HG03066 (cell line): ENCODE data around the gene ART4.

Source experiments
- ATAC-seq: cut with Tn5 transposase; IDR thresholded peaks from one replicate; pipeline ENCODE4 v1.9.1; 2021; ENCODE audit warnings: low read depth; ENCODE audit not compliant: unreplicated experiment

Gene ART4

DNA sequence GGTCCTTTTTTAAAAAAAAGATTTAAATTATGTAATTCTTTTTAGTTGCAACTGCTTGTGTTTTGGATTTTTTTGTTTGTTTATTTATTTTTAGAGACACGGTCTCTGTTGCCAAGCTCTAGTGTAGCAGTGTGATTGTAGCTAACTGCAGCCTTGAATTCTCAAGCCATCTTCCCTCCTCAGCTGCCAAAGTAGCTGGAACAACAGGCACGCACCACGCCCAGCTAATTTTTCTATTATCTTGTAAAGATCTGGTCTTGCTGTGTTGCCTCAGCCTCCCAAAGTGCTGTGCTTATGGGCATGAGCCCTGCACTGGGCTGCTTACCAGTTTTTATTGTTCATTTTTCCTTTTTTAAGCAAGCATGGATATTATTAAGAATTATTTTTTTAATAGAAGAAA lies 10.6 kb upstream of the ART4 start:
- ATAC-seq, result no peak

DNA sequence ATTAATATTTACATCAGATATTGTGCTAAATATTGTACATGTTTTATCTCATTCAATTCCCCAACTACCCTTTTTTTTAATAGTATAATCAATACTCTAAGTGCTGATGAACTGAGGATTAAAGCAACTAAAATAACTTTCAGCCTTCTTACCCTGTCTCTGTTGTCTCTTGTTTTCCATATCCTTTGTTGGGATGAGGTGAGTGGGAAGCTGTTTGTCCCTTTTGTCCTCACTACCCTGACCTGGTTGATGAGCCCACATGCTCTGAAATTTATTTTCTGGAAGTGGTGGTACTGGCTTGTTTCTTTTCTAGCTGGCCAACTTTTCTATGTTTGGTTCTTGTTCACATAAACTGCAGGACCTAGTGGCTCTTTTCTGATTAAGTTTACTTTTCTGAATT lies 9.6 kb upstream of the ART4 start:
- no peak for ATAC-seq

DNA sequence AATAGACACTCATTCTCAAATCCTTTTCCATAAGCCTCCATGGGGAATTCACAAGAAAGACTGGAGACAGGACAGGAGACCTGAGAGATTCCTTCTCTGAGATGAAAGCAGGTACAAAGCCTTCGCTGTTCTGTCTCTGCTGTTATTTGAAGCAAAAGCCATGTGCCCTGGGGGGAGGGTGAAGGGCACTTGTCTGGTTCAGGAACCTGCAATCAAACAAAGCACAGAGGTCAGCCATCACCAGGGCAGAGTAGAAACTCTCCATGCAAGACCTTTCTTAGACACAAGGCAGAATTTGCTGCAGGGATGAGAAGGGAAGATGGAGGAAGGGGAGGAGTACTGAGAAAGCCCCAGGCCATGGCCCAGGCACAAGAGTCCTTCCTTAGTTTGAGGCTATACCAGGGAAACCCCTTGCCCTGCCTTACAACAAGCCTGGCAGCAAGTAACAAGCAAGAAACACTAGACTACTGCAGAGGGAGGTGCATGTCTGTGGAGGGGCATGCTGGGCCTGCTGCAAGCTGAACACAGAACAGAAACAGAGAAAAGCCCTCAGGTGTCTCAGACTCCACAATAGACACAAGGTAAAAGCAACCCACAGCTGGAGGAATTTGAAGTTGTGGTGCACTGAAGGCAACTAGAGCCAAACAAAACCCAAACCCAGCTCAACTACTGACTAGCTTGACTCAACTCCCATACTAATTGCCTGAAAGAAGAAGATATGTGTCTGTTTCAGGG lies 7.8 kb upstream of the ART4 start:
- ATAC-seq, result peak; percentile 82

DNA sequence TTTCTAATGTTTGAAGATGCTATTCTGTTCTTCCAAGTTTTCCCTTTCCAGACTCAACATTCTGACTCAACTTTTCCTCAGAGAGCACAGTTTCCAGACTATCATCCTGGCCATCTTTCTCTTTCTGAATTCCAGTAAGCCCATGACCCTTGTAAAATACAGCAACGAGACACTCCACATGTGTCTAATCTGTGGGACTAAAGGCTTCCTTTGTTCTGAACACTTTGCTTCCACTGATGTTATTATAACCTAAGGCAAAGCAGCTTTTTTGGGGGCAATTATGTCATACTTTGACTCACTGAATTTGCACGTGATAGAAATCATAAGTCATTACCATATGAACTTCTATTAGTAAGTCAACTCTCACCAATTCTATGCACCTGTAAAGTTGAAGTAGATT lies 6.3 kb upstream of the ART4 start:
- no peak for ATAC-seq

DNA sequence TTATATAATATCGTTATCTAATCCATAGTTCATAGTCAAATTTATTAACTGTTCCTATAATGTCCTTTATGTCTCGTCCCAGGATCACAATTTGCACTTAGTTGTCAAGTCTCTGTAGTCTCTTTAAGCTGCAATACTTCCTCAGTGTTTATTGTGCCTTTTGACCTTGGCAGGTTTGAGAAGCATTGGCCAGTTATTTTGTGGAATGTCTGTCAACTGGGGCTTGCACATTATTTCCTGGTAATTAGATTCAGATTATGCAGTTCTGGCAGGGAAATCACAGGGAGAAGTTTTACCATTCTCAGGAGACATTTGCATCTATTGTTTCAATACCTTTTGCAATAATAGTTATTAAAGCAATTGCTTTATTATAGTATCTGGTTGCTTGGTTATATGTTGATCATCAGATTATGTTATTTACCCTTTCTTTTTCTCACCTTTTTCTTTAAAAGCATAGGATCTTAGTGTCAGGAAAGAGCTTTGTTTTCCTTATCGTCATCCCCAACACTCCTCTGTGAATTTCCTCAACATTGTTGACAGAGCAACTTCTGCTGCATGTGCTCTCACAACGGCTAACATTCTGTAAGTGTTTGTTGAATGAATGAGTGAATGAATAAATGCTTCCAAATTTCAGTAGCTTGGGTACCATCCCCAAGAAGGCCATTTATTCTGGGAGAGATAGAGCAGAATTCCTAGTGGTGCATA lies 3.7 kb upstream of the ART4 start:
- ATAC-seq, result no peak

DNA sequence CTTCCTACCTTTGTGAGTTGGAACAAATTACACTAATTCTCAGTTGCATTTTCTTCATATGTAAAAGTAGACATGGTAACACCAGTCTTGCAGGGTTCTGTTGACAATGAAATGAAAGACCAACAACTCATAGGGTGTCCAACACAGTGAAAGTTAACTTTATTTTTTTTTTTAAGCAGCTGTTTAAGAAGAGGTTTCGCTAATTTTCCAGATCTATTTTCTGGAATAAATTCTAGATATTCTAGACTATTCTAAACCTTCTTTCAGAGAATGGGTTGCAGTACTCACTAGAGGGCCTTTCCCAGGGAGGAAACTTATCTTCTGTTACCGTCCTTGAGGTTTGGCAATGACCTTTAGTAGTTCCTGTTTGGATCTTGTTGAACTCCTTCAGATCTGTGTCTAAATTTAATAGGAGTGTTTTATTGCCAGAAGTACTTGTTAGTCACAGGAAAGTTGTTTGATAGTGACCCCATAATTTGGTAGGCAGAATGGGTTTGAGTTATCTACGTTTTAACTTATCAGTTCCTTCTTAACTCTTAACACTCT lies 2.8 kb upstream of the ART4 start:
- no peak for ATAC-seq

DNA sequence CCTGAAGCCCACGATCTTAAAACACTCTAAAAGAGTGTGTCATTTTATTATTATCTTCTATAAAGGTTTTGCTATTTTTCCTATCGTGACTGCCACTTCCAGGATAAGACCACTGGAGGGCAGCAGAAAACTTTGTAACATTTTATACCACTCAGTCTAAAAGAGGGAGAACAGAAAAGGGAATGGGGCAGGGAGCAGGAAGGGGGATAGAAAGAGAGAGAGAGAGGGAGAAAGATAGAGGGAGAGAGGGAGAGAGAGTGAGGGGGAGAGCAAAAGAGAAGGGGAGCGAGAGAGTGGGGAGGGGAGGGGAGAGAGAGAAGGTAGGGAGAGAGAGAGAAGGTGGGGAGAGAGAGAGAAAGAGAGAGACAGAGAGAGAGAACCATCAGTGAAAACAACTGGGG lies 2.0 kb upstream of the ART4 start:
- ATAC-seq, result peak; percentile 72

DNA sequence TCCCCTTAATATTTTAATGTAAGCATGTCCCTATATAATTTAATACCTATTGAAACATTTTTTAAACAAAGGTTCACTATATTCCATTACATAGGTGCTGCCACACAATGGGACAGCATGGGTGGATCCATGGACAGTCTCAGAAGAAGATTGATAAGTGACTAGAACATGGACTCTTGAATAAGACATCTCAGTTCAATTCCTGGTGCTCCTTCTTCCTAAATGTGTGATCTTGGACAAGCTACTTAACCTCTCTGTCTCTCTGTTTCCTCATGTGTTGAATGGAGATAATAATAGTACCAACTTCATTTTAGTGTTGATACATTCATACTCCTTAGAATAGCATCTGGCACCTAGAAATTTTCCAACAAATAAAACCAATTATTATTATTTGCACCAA lies 1.1 kb upstream of the ART4 start:
- no peak for ATAC-seq

DNA sequence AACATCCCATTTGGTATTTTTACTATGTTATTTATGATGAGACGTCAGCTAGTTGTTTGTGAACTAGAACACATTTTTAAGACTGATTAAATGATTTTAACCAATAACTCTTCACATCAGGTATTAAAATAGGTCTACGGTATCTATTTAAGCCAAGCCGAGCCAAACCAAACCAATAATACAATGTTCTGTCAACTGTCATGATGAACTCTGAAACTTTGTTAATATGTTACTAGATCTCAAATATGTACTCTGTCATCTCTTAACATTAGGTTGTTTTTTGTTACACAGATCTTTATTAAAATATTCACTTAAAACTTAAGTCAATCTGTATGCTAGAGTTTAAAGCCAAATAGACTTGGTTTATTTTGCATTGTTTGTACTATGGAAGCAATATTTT lies 1.0 kb downstream of the ART4 start:
- no peak for ATAC-seq

DNA sequence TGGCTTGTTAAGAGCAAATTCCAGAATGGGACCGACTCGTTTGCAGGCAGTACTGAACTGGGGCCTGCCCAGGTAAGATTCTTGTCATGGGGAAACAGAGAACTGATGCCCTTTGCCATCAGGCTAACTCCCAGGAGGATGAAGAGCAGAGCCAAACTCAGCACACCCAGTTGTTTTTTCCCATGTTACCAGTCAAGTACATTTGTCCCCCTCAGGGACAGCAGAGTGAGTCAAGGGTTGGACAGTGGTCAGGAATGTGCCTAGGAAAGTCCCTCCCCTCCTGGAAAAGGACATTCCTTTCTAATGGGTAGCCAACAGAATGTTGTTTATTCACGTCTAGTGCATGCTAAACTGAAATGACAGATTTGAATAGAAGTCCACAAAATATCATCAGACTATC lies 1.6 kb downstream of the ART4 start:
- no peak for ATAC-seq

DNA sequence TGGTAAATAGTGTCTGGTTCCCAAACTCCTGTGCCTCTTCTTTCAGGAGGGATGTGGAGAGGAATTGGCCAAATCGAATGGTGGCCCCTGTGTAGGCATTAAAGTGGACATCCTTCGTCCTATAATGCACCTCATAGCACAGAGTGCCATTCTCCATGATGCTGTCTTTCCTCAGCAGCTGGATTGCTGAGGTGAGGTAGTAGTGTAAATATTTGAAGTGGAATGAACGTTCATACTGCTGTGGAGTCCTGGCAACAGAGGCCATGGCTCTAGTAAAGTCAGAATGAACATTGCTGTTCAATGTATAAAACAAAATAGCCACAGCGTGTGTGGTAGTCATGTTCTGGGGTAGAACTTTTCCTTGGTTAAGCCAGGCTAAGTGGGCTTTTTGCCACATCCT lies 2.7 kb downstream of the ART4 start:
- ATAC-seq, result no peak

DNA sequence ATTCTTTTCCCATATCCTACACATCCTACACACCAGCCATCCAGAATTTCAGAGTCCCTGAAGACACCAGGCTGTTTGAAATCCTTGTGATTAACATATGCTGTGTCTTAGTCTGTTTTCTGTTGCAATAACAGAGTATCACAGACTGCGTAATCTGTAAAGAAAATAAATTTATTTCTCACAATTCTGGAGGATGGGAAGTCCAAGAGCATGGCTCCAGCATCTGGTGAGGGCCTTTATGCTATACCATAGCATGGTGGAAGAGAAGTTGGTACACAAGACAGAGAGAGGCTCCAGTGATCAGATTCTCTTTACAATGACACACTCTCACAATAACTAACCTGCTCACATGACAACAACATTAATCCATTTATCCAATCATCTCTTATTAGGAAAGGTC lies 4.1 kb downstream of the ART4 start:
- ATAC-seq, result no peak

DNA sequence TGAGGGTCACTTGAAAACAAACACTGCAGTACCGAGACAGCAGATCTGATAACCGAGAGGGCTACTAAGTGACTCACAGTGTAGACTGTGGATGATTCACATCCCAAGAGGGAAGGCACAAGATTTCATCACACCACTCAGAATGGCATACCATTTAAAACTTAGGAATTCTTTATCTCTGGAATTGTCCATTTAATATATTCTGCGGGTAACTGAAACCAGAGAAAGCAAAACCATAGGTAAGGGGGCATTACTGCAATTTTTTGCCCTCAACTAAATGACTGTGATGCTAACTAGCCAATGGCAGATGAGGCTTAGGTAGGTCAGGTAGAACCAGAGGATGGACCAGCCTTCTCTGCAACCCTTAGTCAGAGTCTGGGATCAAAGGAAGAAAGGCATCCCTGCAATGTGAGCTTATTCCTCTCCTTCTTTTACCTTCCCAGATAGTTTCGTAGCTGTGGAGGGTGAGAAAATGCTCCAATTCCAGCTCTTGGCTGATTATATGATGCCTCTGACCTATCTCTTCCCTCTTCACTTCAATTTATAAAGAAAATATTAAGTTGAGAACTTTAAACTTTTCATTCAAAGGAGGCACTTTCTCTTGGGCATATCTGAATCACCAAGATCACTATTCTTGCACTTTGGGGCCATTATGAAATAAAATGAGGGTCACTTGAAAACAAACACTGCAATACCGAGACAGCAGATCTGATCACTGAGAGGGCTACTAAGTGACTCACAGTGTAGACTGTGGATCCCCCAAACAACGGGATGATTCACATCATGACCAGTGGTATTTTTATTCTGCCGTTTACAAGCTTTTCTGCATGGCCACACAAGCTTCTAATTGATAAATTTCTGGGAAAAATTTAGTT lies 6.8 kb downstream of the ART4 start:
- ATAC-seq, result no peak

DNA sequence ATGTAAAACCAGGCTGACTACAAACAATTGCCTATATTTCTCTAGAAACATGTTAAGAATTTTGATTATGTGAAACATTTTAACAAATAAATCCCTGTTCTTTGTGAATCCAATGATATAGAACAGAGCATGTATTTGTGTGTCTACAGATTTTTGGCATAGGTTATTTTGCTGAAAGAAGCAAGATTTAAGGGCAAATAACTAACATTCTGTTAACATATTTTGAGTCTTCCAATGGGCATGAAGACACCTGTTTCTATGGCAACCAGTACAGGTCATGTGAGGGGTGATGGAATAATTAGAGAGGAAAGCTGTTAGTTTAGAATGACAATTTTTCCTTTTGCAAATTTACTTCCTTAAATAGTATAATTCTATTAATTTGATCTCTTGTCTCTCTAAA lies 8.8 kb downstream of the ART4 start:
- no peak for ATAC-seq

DNA sequence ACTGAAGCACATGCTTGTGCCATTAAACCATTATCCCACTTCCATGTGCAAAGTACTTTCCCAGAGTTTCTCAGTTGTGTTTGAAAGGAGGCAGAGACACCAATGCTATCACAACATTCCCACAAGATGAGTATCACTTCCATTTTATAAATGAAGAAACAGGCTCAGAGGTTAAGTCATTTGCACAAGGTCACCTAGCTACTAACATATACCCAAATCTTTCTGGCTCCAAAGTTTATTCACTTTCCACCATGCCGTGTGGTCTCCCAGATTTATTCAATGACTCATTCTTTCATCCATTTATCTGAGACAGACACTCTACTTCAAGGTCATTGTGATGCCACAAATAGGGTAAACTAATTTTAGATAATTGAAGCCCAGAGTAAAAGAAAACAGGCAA lies 9.4 kb downstream of the ART4 start:
- ATAC-seq, result no peak

DNA sequence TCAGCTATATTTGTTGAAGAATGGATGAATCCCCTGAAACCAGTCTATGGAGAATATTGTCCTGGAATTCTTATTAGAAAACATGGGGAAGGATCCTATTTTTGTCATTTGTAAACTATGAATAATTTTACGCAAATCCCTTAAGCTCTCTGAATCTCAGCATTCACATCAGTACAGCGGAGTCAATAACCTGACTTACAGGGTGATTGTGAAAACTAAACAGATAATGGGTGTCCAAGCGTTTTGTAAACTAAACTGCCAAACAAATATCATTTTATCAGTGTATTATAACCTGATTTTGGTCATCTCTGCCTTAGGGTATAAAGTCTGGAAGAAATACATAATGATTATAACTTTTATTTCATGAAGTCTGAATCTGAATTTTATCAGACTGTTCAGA lies 10.0 kb downstream of the ART4 start:
- ATAC-seq, result no peak

DNA sequence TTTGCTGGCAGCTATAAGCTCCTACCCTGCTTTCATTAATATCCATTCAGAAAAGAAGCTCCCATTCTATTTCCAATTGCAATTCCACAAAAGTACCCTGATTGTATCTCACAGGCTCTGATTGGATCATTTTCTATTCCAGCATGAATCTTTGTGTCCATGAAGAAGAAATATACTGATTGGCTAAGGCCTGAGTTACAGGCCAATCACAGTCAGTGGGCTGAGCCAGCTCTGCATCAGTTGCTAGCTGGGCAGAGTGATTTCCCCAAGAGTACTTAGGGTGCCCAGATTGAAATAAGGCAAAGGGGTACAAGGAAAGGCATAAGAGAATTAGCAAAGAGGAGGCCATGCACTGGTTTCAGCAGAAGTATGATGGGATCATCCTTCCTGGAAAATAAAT lies 14.4 kb downstream of the ART4 start:
- ATAC-seq, result no peak

DNA sequence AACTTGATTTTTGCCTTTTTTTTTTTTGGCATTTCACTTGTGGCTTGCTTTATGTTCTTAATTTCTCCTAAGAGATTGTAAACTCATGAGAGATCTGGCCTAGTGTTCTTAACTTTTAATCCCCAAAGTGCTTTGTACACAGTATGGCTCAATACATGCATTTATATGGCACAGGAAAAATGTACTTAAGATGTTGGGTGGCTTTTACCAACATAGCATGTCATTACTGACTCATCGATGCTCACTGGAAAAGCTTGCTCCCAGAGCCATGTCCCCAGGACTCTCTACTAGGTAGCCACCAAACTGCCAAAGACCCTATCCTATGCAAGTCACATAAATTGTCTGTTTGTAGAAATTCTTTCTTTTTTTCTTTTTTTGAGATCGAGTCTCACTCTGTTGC lies 16.3 kb downstream of the ART4 start:
- ATAC-seq, result no peak

DNA sequence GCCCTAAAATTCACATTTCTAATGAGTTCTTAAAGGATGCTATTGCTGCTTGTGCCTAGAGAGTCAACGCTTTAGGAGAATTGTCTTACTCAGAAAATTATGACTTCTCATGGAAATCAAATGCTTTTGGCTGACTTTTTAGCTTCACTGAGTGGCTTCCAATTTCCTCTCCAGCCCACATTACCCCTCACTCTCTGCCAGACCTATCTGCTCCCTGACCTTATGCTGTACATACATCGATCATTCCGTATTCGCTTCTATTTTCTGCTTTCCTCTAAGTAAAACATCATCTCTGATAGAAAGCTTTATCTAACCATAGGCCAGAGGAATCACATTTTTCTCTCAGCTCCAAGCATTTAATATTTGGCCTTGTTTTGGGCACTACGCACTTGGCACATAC lies 16.8 kb downstream of the ART4 start:
- ATAC-seq, result no peak

DNA sequence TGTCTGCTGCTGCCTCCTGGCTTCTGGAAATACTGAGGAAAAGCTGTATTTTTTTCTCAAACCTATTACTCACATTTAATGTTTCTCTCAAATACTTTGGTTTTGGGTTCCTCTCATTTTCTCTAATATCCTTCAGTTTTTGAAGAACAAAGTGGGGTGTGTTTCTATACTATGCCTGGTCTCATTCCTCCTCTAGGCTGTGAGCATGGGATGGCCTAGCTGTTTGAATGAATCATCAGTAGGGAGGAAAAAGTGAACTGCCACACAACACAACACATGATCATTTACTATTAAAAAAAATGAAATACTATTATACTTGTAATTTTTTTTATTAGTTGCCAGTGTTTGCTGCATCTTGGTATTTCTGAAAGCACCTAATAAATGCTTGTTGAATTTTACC lies 18.1 kb downstream of the ART4 start:
- no peak for ATAC-seq

DNA sequence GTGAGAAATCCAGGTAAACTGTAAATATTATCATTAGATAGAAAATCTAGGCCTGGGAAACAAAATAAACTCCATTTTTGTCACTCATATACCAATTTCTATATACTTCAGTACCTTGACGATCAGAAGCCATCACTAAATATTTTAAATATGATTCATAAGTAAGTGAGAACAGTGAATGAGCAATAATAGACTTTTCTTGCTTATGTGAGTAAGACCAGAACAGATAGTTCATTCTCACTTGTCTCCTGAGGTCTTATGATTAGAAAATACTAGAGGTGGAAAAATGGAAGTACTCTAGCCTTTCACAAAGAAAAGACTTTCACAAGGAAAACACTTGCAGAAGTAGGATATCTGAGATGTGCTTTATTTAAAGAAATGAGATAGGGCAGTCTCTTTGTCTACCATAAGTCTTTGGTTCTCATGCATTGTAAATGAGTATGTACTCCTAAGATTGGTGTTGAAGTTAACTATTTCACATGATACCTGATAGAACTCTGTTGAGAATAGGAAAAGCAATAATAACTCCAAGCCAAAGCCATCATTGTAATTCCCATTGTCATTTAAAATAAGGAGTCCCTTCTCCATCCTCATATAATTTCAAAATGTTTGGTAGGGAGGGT lies 19.2 kb downstream of the ART4 start:
- no peak for ATAC-seq
